A673 (cell line): ENCODE results near the gene PTTG1.

Experiments used
- EZH2 ChIP-seq: fragments of 200-600 bp; sonication (generic); IDR thresholded peaks from 2 replicates; pipeline ENCODE4 v1.6.1; 2017; ENCODE audit warnings: borderline replicate concordance, low read depth, mild to moderate bottlenecking, mixed read lengths, antibody characterized with exemption, low read length; ENCODE audit not compliant: poor library complexity, severe bottlenecking
- TF ChIP-seq, protein P1 (sequence below): fragments of 300-800, 200-600 bp; sonication (generic); conservative IDR thresholded peaks from 2 replicates; pipeline ENCODE4 v1.5.1; 2017; ENCODE audit warnings: low read depth, mild to moderate bottlenecking, antibody characterized with exemption, low read length, moderate library complexity, mixed read lengths

DNA sequence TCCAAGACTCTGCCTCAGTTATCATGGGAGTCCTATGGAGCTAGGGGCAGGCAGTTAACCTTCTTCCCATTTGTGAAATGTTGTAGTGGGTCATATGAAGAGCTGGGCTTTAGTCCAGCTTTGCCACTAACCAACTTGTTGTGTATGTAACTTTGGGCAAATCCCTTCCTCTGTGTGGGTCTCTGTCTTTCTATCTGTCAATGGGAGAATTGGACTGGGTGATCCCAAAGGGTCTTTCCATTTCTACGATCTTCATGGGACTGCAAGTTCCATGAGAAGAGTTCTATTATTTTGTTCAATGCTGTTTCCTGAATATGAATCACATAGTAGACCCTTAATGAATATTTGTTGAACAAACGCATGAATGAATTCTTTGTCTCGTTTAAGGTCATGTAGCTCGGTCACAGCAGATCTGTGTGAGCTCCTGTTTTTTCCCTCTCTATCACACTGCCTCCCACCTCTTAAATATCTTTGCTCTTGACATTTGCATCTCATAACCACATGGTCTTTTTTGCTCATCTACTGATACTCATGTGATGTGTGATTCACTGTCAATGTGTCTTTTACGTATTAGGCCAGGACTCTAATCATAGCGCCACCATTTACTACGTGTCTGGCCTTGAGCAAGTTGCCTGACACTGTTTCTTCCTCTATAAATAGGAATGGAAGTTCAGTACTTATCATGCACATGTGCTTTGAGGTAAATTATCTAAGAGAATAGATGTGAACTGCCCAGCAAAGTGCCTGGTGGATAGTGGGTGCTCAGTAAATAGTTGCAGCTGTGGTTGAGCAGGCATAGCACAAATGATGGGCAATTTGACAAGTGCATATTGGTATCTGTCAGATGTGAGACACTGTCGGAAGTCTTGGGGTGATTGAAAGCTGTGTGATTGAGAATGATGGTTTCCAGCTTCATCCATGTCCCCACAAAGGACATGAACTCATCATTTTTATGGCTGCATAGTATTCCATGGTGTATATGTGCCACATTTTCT is 37.4 kb downstream of the PTTG1 start:
- TF ChIP-seq, protein P1, sequence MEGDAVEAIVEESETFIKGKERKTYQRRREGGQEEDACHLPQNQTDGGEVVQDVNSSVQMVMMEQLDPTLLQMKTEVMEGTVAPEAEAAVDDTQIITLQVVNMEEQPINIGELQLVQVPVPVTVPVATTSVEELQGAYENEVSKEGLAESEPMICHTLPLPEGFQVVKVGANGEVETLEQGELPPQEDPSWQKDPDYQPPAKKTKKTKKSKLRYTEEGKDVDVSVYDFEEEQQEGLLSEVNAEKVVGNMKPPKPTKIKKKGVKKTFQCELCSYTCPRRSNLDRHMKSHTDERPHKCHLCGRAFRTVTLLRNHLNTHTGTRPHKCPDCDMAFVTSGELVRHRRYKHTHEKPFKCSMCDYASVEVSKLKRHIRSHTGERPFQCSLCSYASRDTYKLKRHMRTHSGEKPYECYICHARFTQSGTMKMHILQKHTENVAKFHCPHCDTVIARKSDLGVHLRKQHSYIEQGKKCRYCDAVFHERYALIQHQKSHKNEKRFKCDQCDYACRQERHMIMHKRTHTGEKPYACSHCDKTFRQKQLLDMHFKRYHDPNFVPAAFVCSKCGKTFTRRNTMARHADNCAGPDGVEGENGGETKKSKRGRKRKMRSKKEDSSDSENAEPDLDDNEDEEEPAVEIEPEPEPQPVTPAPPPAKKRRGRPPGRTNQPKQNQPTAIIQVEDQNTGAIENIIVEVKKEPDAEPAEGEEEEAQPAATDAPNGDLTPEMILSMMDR: no peak
- no peak for TF ChIP-seq EZH2
